Ovary (tissue), 9 donors: ENCODE results near the gene CHSY3. TPM values are rescaled to one million over a fixed set of nuclear protein-coding genes. Genes with fewer than 3 reads are reported as not detected.

Source experiments
- DNase-seq, 5 donors: peaks; one replicate each; pipeline ENCODE4 v3.0.0-alpha.2; 2019 to 2020
- H3K27ac ChIP-seq, 2 donors: fragments of 200-600 bp; one replicate each; pipeline versions ENCODE4 v1.5.1 to v1.8.0; 2019 to 2022
- H3K27me3 ChIP-seq: fragments of 200-600 bp; one replicate; pipeline ENCODE4 v1.8.0; 2022
- H3K36me3 ChIP-seq: fragments of 200-600 bp; sonication (generic); one replicate; pipeline ENCODE4 v1.5.1; 2019
- H3K4me1 ChIP-seq: one replicate; pipeline ENCODE4 v1.8.1; 2013; ENCODE audit warnings: mild to moderate bottlenecking, moderate library complexity; ENCODE audit not compliant: insufficient read depth
- H3K4me3 ChIP-seq: fragments of 200-600 bp; sonication (generic); one replicate; pipeline ENCODE4 v1.5.1; 2017
- H3K9me3 ChIP-seq, 2 donors: fragments of 200-600 bp in 1 of 2; sonication (generic) in 1 of 2; one replicate each; pipeline versions ENCODE4 v1.5.1 to v1.8.1; 2013 to 2019; ENCODE audit warnings: mild to moderate bottlenecking in 1 of 2, moderate library complexity in 1 of 2
- EP300 ChIP-seq: sonication (generic); formaldehyde crosslinking; IDR thresholded peaks from one replicate; pipeline ENCODE4 v1.6.1; 2017; ENCODE audit warnings: antibody characterized with exemption
- POLR2A ChIP-seq: fragments of 450-650 bp; IDR thresholded peaks from one replicate; pipeline ENCODE4 v1.6.1; 2017; ENCODE audit warnings: antibody characterized with exemption, mild to moderate bottlenecking, moderate library complexity
- WGBS, 3 donors: extraction: QIAGEN DNeasy Blood & Tissue Kit in 1 of 3; methylation state at CpG; one replicate each; pipeline versions ENCODE4 v1.1.5 to v1.1.7; 2013 to 2017; 5-methylcytosine and 5-hydroxymethylcytosine counted together
- intact Hi-C, 4 donors: fragments of 100-400 bp; cut with DNase I; formaldehyde crosslinking; loops; one replicate each; pipeline versions ENCODE4 v1.11.0 to v1.15.1; 2022 to 2023
- polyA plus RNA-seq, 2 donors: library from polyadenylated mRNA; stranded (reverse); fragments of 200-250 nt in 1 of 2; fragments of 350-450 nt in 1 of 2; fragmentation: Illumina TruSeq in 1 of 2; extraction: RNeasy Lipid Tissue Mini Kit (QIAGEN cat#74804) in 1 of 2; gene quantifications; one replicate each; pipeline ENCODE4 v1.2.3, GENCODE V29; 2013 to 2014
- total RNA-seq, 7 donors: library from RNA; depleted of rRNA in 2 of 7; stranded (reverse); fragments of >200 nt in 2 of 7; fragmentation: NEBNext Ultra II Directional in 3 of 7; extraction: Animal tissue kit (Norgen Biotek cat#: 25700) in 3 of 7; gene quantifications; one replicate each; pipeline versions ENCODE4 v1.1.0 to v1.2.4, GENCODE V29; 2016 to 2023
- TF ChIP-seq, protein P1 (sequence below), 3 donors: fragments of 450-650 bp in 2 of 3; fragments of 200-600 bp in 1 of 3; IDR thresholded peaks; one replicate each; pipeline versions ENCODE4 v1.5.1 to v1.8.0; 2016 to 2022; ENCODE audit warnings: antibody characterized with exemption in 3 of 3, mild to moderate bottlenecking in 1 of 3
- donor health status: DM: no; HTN: no; CAD: no; lungs with moderate emphysema.
- donor health status: DM: no; HTN: no; CAD: no.
- donor health status: Bipolar disorder and iron deficiency.
- donor health status: DM: yes; HTN: yes; CAD: no.
- donor health status: DM: no; HTN: no; CAD: no.
- donor health status: DM: yes; HTN: yes; CAD: no.

Gene CHSY3
- total and polyA plus RNA-seq, 9 donors = 0.13 to 5.5 (median 0.74) TPM

DNA sequence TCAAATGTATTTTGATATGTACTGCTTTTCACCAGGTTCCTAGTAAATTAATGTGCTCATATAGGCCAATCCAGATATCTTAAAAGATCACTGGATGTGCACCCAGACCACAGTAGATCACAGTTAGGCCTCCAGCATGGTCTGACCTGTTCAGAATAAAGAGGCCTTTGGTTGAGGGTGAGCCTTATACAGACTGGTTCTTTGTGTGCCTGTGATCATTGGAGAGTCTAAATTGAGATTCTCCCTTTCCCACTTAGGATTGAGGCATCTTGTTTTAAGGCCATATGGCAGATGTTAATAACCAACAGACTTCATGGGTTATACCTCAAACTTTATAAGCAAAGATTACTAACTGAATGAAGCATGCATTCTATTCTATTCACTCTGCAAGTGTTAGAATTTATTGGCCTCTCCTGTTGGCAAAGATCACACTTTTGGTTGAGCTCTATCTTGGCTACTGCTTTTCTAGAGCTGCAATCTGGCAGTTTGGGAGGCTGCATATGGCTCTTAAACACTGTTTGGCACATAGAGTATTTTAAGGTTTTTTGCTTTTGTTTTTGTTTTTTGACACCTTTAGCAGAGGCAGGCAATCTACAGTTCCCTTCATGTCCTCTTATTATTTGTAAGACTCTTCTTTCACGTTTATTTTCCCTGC lies 8.5 kb downstream of the CHSY3 start:
- no peak overlapping the region for H3K4me3 ChIP-seq
- intact Hi-C loops = no loop called here
- no peak for DNase-seq
- H3K4me1 ChIP-seq = no peaks in the 10 kb centered on the region
- H3K27me3 ChIP-seq = no peaks in the 10 kb centered on the region
- WGBS, 3 donors = 57 to 73% (median 58%) methylated on average over 1 of the region's 1 CpG
- H3K9me3 ChIP-seq = no peaks in the 10 kb centered on the region
- TF ChIP-seq EP300 (no peak), POLR2A (no peak)
- TF ChIP-seq, protein P1, sequence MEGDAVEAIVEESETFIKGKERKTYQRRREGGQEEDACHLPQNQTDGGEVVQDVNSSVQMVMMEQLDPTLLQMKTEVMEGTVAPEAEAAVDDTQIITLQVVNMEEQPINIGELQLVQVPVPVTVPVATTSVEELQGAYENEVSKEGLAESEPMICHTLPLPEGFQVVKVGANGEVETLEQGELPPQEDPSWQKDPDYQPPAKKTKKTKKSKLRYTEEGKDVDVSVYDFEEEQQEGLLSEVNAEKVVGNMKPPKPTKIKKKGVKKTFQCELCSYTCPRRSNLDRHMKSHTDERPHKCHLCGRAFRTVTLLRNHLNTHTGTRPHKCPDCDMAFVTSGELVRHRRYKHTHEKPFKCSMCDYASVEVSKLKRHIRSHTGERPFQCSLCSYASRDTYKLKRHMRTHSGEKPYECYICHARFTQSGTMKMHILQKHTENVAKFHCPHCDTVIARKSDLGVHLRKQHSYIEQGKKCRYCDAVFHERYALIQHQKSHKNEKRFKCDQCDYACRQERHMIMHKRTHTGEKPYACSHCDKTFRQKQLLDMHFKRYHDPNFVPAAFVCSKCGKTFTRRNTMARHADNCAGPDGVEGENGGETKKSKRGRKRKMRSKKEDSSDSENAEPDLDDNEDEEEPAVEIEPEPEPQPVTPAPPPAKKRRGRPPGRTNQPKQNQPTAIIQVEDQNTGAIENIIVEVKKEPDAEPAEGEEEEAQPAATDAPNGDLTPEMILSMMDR (IDR thresholded peaks at IDR 0.05) = no peak
- H3K36me3 ChIP-seq = no peaks in the 10 kb centered on the region
- no peak overlapping the region for H3K27ac ChIP-seq

DNA sequence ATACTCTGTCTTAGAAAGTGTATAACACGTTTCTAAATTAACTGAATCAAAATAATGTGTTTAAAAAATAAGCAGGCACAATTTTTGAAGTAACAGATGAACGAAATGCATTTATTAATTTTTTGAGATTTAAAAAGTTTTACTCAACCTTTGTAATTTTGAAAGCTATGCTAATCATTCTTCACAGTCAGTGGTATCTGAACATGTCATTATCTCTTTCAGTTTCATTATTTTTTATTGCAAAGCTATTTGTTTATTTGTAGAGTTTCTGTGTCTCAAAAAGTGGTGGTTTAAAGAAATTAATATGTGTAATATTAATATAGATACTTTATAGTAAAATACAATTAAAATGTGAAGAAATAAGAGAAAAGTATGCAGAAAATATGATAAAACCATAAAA lies 11.2 kb downstream of the CHSY3 start:
- H3K9me3 ChIP-seq = no peaks in the 10 kb centered on the region
- WGBS, 3 donors = 78 to 90% (median 87%) methylated on average over 2 of the region's 2 CpGs
- H3K4me3 ChIP-seq = no peak overlapping the region
- no peak for TF ChIP-seq EP300
- TF ChIP-seq, protein P1 (IDR thresholded peaks at IDR 0.05) = no peak
- no peak for TF ChIP-seq POLR2A
- intact Hi-C loops = no loop called here
- H3K27me3 ChIP-seq = no peaks in the 10 kb centered on the region
- no peaks in the 10 kb centered on the region for H3K4me1 ChIP-seq
- H3K27ac ChIP-seq = no peak overlapping the region
- DNase-seq = no peak
- no peaks in the 10 kb centered on the region for H3K36me3 ChIP-seq

DNA sequence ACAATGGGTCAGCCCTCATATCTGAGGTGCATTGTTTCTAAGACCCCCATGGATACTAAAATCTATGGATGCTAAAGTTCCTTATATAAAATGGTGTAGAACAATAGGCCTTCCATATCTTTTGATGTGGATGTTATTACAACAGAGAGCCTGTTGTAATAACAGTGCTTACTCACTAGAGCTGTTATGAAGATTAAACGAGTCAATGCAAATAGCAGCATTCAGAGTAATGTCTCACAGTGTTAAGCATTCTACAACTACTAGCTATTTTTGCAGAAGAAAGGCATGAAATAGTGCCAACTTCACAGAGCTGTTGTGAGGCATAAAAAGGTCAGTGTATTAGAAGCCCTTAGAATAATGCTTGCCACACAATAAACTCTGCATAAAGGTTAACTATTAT lies 13.0 kb downstream of the CHSY3 start:
- H3K36me3 ChIP-seq = no peaks in the 10 kb centered on the region
- no peaks in the 10 kb centered on the region for H3K27me3 ChIP-seq
- intact Hi-C loops = no loop called here
- TF ChIP-seq POLR2A (no peak), EP300 (no peak)
- TF ChIP-seq, protein P1 (IDR thresholded peaks at IDR 0.05) = no peak
- no peak for DNase-seq
- 14 to 48% (median 31%) methylated on average over 1 of the region's 1 CpG for WGBS, 3 donors
- no peaks in the 10 kb centered on the region for H3K4me1 ChIP-seq
- H3K27ac ChIP-seq = no peak overlapping the region
- no peak overlapping the region for H3K4me3 ChIP-seq
- H3K9me3 ChIP-seq = no peaks in the 10 kb centered on the region

DNA sequence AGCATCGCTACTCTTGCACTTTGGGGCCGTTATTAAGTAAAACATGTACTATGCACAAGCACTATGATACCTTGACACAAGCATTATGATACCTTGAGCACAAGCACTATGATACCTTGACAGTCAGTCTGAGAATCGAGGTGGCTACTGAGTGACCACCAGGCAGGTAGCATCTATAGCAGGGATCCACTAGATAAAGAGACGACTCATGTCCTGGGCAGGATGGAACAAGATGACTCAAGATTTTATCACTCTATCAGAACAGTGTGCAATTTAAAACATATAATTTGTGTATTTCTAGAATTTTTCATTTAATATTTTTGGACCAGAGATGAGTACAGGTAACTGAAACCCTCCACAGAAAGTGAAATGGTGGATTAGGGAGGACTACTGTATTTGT lies 16.9 kb downstream of the CHSY3 start:
- Histone ChIP-seq H3K27ac (no peak overlapping the region), H3K27me3 (no peaks in the 10 kb centered on the region), H3K9me3 (no peaks in the 10 kb centered on the region), H3K4me3 (no peak overlapping the region), H3K36me3 (no peaks in the 10 kb centered on the region), H3K4me1 (no peaks in the 10 kb centered on the region)
- WGBS, 3 donors = 94 to 96% (median 95%) methylated on average over 4 of the region's 4 CpGs
- intact Hi-C loops = no loop called here
- no peak for TF ChIP-seq EP300
- TF ChIP-seq POLR2A = no peak
- TF ChIP-seq, protein P1 (IDR thresholded peaks at IDR 0.05) = no peak
- no peak for DNase-seq
